ENCODE results near the gene MISP3.

- TF ChIP-seq CTCF (IDR thresholded peaks at IDR 0.05; ENCODE audit: insufficient read depth, low read depth, low read length) (peak; percentile 48), EZH2 (IDR thresholded peaks at IDR 0.05; ENCODE audit: insufficient read depth, low read length) (no peak)
Measured at GRCh38 chr19:14023404-14024235, 49.0 kb upstream of the MISP3 start.
